ENCODE measurements around the gene WNT6.

DNA sequence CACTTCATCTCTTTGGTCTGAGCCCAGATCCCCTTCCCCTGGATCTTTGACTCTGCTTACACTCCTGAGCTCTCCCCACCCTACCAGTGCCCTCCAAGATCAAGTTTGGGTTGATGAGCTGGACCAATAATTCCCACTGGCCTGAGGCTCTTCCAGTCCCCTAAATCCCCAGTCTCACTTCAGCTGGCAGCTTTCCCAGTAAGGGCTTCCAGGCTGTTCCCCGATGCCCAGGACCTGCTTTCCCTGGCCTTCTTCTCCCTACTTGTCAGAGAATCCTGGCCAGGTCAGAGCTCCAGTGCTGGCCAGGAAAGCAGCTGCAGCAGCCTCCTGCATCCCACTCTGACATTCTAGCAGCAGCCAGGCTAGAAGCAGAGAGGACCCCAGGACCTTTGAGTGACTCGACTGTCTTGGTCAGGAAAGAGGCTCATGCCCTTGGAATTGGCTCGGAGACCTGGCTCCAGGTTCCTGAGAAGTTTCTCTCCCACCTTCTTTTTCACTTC lies 3.5 kb downstream of the WNT6 start:
- TF ChIP-seq, protein P1, sequence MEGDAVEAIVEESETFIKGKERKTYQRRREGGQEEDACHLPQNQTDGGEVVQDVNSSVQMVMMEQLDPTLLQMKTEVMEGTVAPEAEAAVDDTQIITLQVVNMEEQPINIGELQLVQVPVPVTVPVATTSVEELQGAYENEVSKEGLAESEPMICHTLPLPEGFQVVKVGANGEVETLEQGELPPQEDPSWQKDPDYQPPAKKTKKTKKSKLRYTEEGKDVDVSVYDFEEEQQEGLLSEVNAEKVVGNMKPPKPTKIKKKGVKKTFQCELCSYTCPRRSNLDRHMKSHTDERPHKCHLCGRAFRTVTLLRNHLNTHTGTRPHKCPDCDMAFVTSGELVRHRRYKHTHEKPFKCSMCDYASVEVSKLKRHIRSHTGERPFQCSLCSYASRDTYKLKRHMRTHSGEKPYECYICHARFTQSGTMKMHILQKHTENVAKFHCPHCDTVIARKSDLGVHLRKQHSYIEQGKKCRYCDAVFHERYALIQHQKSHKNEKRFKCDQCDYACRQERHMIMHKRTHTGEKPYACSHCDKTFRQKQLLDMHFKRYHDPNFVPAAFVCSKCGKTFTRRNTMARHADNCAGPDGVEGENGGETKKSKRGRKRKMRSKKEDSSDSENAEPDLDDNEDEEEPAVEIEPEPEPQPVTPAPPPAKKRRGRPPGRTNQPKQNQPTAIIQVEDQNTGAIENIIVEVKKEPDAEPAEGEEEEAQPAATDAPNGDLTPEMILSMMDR (IDR thresholded peaks at IDR 0.05 in 2 of 3, conservative IDR thresholded peaks at IDR 0.05 in 1 of 3; ENCODE audit: control insufficient read depth in 2 of 3, extremely low read depth in 1 of 3, insufficient read depth in 1 of 3, low read depth in 3 of 3, low read length in 3 of 3): no peak
- TF ChIP-seq BHLHE40 (IDR thresholded peaks at IDR 0.05; ENCODE audit: borderline replicate concordance in 1 of 2, low read depth in 2 of 2, low read length in 1 of 2): no peak
- TF ChIP-seq RB1 (IDR thresholded peaks at IDR 0.05; ENCODE audit: borderline replicate concordance): no peak
- TF ChIP-seq CREB1 (IDR thresholded peaks at IDR 0.05; ENCODE audit: low read depth): no peak
- no peak for TF ChIP-seq EZH2 (IDR thresholded peaks at IDR 0.05; ENCODE audit: borderline replicate concordance, control insufficient read depth, low read depth, low read length)
- TF ChIP-seq, protein P2, sequence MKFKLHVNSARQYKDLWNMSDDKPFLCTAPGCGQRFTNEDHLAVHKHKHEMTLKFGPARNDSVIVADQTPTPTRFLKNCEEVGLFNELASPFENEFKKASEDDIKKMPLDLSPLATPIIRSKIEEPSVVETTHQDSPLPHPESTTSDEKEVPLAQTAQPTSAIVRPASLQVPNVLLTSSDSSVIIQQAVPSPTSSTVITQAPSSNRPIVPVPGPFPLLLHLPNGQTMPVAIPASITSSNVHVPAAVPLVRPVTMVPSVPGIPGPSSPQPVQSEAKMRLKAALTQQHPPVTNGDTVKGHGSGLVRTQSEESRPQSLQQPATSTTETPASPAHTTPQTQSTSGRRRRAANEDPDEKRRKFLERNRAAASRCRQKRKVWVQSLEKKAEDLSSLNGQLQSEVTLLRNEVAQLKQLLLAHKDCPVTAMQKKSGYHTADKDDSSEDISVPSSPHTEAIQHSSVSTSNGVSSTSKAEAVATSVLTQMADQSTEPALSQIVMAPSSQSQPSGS (IDR thresholded peaks at IDR 0.05; ENCODE audit: low read length): no peak
- TF ChIP-seq HDAC6 (IDR thresholded peaks at IDR 0.05; ENCODE audit: unreplicated experiment): no peak
- no peak for TF ChIP-seq HDAC2 (IDR thresholded peaks at IDR 0.05)
- TF ChIP-seq SP1 (IDR thresholded peaks at IDR 0.05; ENCODE audit: low read depth, low read length): no peak
- TF ChIP-seq POLR2AphosphoS5 (IDR thresholded peaks at IDR 0.05; ENCODE audit: low read length): no peak
- TF ChIP-seq, protein P3, sequence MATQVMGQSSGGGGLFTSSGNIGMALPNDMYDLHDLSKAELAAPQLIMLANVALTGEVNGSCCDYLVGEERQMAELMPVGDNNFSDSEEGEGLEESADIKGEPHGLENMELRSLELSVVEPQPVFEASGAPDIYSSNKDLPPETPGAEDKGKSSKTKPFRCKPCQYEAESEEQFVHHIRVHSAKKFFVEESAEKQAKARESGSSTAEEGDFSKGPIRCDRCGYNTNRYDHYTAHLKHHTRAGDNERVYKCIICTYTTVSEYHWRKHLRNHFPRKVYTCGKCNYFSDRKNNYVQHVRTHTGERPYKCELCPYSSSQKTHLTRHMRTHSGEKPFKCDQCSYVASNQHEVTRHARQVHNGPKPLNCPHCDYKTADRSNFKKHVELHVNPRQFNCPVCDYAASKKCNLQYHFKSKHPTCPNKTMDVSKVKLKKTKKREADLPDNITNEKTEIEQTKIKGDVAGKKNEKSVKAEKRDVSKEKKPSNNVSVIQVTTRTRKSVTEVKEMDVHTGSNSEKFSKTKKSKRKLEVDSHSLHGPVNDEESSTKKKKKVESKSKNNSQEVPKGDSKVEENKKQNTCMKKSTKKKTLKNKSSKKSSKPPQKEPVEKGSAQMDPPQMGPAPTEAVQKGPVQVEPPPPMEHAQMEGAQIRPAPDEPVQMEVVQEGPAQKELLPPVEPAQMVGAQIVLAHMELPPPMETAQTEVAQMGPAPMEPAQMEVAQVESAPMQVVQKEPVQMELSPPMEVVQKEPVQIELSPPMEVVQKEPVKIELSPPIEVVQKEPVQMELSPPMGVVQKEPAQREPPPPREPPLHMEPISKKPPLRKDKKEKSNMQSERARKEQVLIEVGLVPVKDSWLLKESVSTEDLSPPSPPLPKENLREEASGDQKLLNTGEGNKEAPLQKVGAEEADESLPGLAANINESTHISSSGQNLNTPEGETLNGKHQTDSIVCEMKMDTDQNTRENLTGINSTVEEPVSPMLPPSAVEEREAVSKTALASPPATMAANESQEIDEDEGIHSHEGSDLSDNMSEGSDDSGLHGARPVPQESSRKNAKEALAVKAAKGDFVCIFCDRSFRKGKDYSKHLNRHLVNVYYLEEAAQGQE (IDR thresholded peaks at IDR 0.05; ENCODE audit: low read depth, low read length): no peak
